ENCODE results near the gene ZMYND10. TPM values are rescaled to one million over a fixed set of nuclear protein-coding genes. Genes with fewer than 3 reads are reported as not detected.

The ZMYND10 gene
- total RNA-seq, 5 donors from 2014 or later (not counting 1 experiment from before 2014, with no cell fraction given) = 1.2 to 6.1 (median 2.9) TPM

GRCh38 chr3:50341996-50342650 is 3.4 kb downstream of the ZMYND10 start:
- CTCF ChIA-PET = no interaction called here
- no peaks in the 10 kb centered on the region for H3K27me3 Mint-ChIP-seq
- POLR2A ChIA-PET = no interaction called here
- H3K9me3 Mint-ChIP-seq = no peaks in the 10 kb centered on the region
- no peak overlapping the region for H3K4me3 ChIP-seq (ENCODE audit: control insufficient read depth in 1 of 2, extremely low read depth in 1 of 2, low read length in 1 of 2)
- H3K27me3 ChIP-seq (replicated peaks in 1 of 2; ENCODE audit: control insufficient read depth in 2 of 2, extremely low read depth in 1 of 2, insufficient read depth in 2 of 2, low read length in 1 of 2) = no peaks in the 10 kb centered on the region
- no peaks in the 10 kb centered on the region for H3K9me3 ChIP-seq
- H3K36me3 ChIP-seq (ENCODE audit: control insufficient read depth in 2 of 2, extremely low read depth in 1 of 2, insufficient read depth in 1 of 2, low read length in 1 of 2) = no peaks in the 10 kb centered on the region
- H3K36me3 Mint-ChIP-seq = no peaks in the 10 kb centered on the region
- peaks cover 25 to 77% of the 10 kb centered on the region in 2 experiments for H3K4me1 ChIP-seq (ENCODE audit: control insufficient read depth in 1 of 2, extremely low read depth in 1 of 2, insufficient read depth in 2 of 2, low read length in 2 of 2)
- H3K4me1 Mint-ChIP-seq = peaks cover 35 to 57% (median 48%) of the 10 kb centered on the region in 3 donors
- ATAC-seq (replicated peaks in 1 of 4) (no peak), DNase-seq (no peak)
- H3K27ac ChIP-seq (ENCODE audit: low read length) = peak overlapping the region; percentile 97
- WGBS (ENCODE audit: insufficient coverage) = 94% methylated on average over 13 of the region's 13 CpGs
- H3K4me3 Mint-ChIP-seq = peak overlapping the region; percentile 7 to 37 (median 34)
- peak overlapping the region; percentile 87 to 94 for H3K27ac Mint-ChIP-seq

GRCh38 chr3:50341537-50341936 is 4.0 kb downstream of the ZMYND10 start:
- Mint-ChIP-seq H3K36me3 (no peaks in the 10 kb centered on the region), H3K4me3 (peak overlapping the region; percentile 73 to 88 (median 86)), H3K4me1 (peaks cover 39 to 56% (median 48%) of the 10 kb centered on the region in 3 donors), H3K27me3 (no peaks in the 10 kb centered on the region), H3K9me3 (no peaks in the 10 kb centered on the region), H3K27ac (peak overlapping the region; percentile 89 to 94)
- H3K27ac ChIP-seq (ENCODE audit: low read length) = peak overlapping the region; percentile 97
- H3K27me3 ChIP-seq (replicated peaks in 1 of 2; ENCODE audit: control insufficient read depth in 2 of 2, extremely low read depth in 1 of 2, insufficient read depth in 2 of 2, low read length in 1 of 2) = no peaks in the 10 kb centered on the region
- ATAC-seq (replicated peaks in 1 of 4) (no peak), DNase-seq (peak in 1 of 35 experiments; percentile 47)
- H3K4me3 ChIP-seq (ENCODE audit: control insufficient read depth in 1 of 2, extremely low read depth in 1 of 2, low read length in 1 of 2) = peak overlapping the region; percentile 52 to 84
- no peaks in the 10 kb centered on the region for H3K36me3 ChIP-seq (ENCODE audit: control insufficient read depth in 2 of 2, extremely low read depth in 1 of 2, insufficient read depth in 1 of 2, low read length in 1 of 2)
- no peaks in the 10 kb centered on the region for H3K9me3 ChIP-seq
- ChIA-PET CTCF (no interaction called here), POLR2A (interaction anchor here in 1 of 2 donors (0.6 kb wide), 1 partner anchor 28 kb away, joined by 12 read pairs; no protein-coding TSS in a partner anchor)
- peaks cover 25 to 77% of the 10 kb centered on the region in 2 experiments for H3K4me1 ChIP-seq (ENCODE audit: control insufficient read depth in 1 of 2, extremely low read depth in 1 of 2, insufficient read depth in 2 of 2, low read length in 2 of 2)
- 82% methylated on average over 5 of the region's 9 CpGs for WGBS (ENCODE audit: insufficient coverage)

GRCh38 chr3:50340448-50341329 is 4.8 kb downstream of the ZMYND10 start, which contains the start of gene RASSF1:
TSS of gene RASSF1 (minus strand) at chr3:50340836. CDS start at chr3:50340805, 31 bp downstream.
- Mint-ChIP-seq H3K27ac (peak within 1 kb of the TSS; percentile 94 to 95), H3K4me3 (peak within 1 kb of the TSS; percentile 86 to 90 (median 88)), H3K27me3 (no peaks in the 10 kb centered on the region), H3K9me3 (no peaks in the 10 kb centered on the region), H3K36me3 (no peaks in the 10 kb centered on the region), H3K4me1 (peaks cover 42 to 58% (median 49%) of the 10 kb centered on the region in 3 donors)
- peak within 1 kb of the TSS; percentile 97 for H3K27ac ChIP-seq (ENCODE audit: low read length)
- ChIA-PET POLR2A (interaction anchor here (0.6 kb wide), 2 partner anchors 27 to 42 kb away, joined by 3 to 12 read pairs; no protein-coding TSS in a partner anchor), CTCF (interaction anchor here in 1 of 2 donors (0.7 to 1.5 kb wide), 5 partner anchors 10 to 201 kb away, joined by 3 to 7 read pairs (median 3); partner anchors contain the start of genes CYB561D2, HYAL3, NAA80 and NPRL2)
- under 1% methylated on average over 82 of the region's 85 CpGs for WGBS (ENCODE audit: insufficient coverage)
- peaks cover 0 to 5% of the 10 kb centered on the region in 2 donors for H3K36me3 ChIP-seq (ENCODE audit: control insufficient read depth in 2 of 2, extremely low read depth in 1 of 2, insufficient read depth in 1 of 2, low read length in 1 of 2)
- H3K4me3 ChIP-seq (ENCODE audit: control insufficient read depth in 1 of 2, extremely low read depth in 1 of 2, low read length in 1 of 2) = peak within 1 kb of the TSS; percentile 52 to 84
- DNase-seq (peak in 31 of 35 experiments; percentile 19 to 76 (median 50)), ATAC-seq (replicated peaks in 1 of 4) (peak; percentile 5 to 20 (median 10))
- H3K27me3 ChIP-seq (replicated peaks in 1 of 2; ENCODE audit: control insufficient read depth in 2 of 2, extremely low read depth in 1 of 2, insufficient read depth in 2 of 2, low read length in 1 of 2) = no peaks in the 10 kb centered on the region
- H3K4me1 ChIP-seq (ENCODE audit: control insufficient read depth in 1 of 2, extremely low read depth in 1 of 2, insufficient read depth in 2 of 2, low read length in 2 of 2) = peaks cover 26 to 78% of the 10 kb centered on the region in 2 experiments
- H3K9me3 ChIP-seq = no peaks in the 10 kb centered on the region

- ChIA-PET CTCF (interaction anchor here in 1 of 2 donors (0.7 to 1.5 kb wide), 5 partner anchors 10 to 202 kb away, joined by 3 to 7 read pairs (median 3); partner anchors contain the start of genes CYB561D2, HYAL3, NAA80 and NPRL2), POLR2A (no interaction called here)
- Mint-ChIP-seq H3K4me1 (peaks cover 46 to 60% (median 51%) of the 10 kb centered on the region in 3 donors), H3K9me3 (no peaks in the 10 kb centered on the region), H3K36me3 (no peaks in the 10 kb centered on the region), H3K4me3 (peak overlapping the region; percentile 86 to 90 (median 88)), H3K27ac (peak overlapping the region; percentile 93 to 95), H3K27me3 (no peaks in the 10 kb centered on the region)
- 7% methylated on average over 8 of the region's 9 CpGs for whole genome bisulfite sequencing (ENCODE audit: insufficient coverage)
- DNase-seq (no peak), ATAC-seq (replicated peaks in 1 of 4) (no peak)
- Histone ChIP-seq H3K9me3 (no peaks in the 10 kb centered on the region), H3K36me3 (ENCODE audit: control insufficient read depth in 2 of 2, extremely low read depth in 1 of 2, insufficient read depth in 1 of 2, low read length in 1 of 2) (peaks cover 0 to 5% of the 10 kb centered on the region in 2 donors), H3K27ac (ENCODE audit: low read length) (peak overlapping the region; percentile 97), H3K4me1 (ENCODE audit: control insufficient read depth in 1 of 2, extremely low read depth in 1 of 2, insufficient read depth in 2 of 2, low read length in 2 of 2) (peaks cover 25 to 78% of the 10 kb centered on the region in 2 experiments), H3K27me3 (replicated peaks in 1 of 2; ENCODE audit: control insufficient read depth in 2 of 2, extremely low read depth in 1 of 2, insufficient read depth in 2 of 2, low read length in 1 of 2) (no peaks in the 10 kb centered on the region), H3K4me3 (ENCODE audit: control insufficient read depth in 1 of 2, extremely low read depth in 1 of 2, low read length in 1 of 2) (peak overlapping the region; percentile 52 to 84)
Measured at GRCh38 chr3:50340147-50340447, 5.4 kb downstream of the ZMYND10 start.

GRCh38 chr3:50339485-50340146 is 5.9 kb downstream of the ZMYND10 start:
- Mint-ChIP-seq H3K27ac (peak overlapping the region; percentile 93 to 95), H3K4me1 (peaks cover 51 to 60% (median 54%) of the 10 kb centered on the region in 3 donors), H3K9me3 (no peaks in the 10 kb centered on the region), H3K36me3 (no peaks in the 10 kb centered on the region), H3K4me3 (peak overlapping the region; percentile 86 to 90 (median 88)), H3K27me3 (no peaks in the 10 kb centered on the region)
- Histone ChIP-seq H3K4me1 (ENCODE audit: control insufficient read depth in 1 of 2, extremely low read depth in 1 of 2, insufficient read depth in 2 of 2, low read length in 2 of 2) (peaks cover 25 to 79% of the 10 kb centered on the region in 2 experiments), H3K27ac (ENCODE audit: low read length) (peak overlapping the region; percentile 97), H3K9me3 (no peaks in the 10 kb centered on the region), H3K4me3 (ENCODE audit: control insufficient read depth in 1 of 2, extremely low read depth in 1 of 2, low read length in 1 of 2) (peak overlapping the region; percentile 52 to 84), H3K36me3 (ENCODE audit: control insufficient read depth in 2 of 2, extremely low read depth in 1 of 2, insufficient read depth in 1 of 2, low read length in 1 of 2) (peaks cover 0 to 6% of the 10 kb centered on the region in 2 donors), H3K27me3 (replicated peaks in 1 of 2; ENCODE audit: control insufficient read depth in 2 of 2, extremely low read depth in 1 of 2, insufficient read depth in 2 of 2, low read length in 1 of 2) (no peaks in the 10 kb centered on the region)
- CTCF ChIA-PET = interaction anchor here in 1 of 2 donors (0.7 to 1.5 kb wide), 4 partner anchors 11 to 172 kb away, joined by 3 to 7 read pairs (median 4); partner anchors contain the start of genes CYB561D2, HYAL3, NAA80 and NPRL2
- 51% methylated on average over 8 of the region's 14 CpGs for whole genome bisulfite sequencing (ENCODE audit: insufficient coverage)
- DNase-seq (no peak), ATAC-seq (replicated peaks in 1 of 4) (no peak)
- POLR2A ChIA-PET = no interaction called here
